GM18520 (cell line): Measurements from ENCODE around the gene MPND.

Experiments
- ATAC-seq: cut with Tn5 transposase; IDR thresholded peaks from one replicate; pipeline ENCODE4 v1.9.1; 2021; ENCODE audit not compliant: unreplicated experiment

MPND gene

DNA sequence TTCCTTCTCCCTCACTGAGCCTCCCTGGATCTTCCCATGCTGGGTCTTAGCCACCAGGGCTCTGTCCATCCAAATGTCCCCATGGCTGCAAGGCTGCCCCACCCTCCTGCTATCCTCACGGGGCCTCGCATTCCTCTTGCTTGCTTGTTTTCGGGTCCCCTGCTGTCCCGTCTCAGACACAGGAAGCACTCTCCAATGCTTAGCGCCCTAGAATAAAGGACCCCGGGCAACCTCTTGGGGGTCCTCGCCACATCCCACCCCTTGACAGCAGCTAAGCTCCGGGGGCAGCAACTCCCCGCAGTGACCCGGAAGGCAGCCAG lies 33.3 kb downstream of the MPND start:
- ATAC-seq: no peak

DNA sequence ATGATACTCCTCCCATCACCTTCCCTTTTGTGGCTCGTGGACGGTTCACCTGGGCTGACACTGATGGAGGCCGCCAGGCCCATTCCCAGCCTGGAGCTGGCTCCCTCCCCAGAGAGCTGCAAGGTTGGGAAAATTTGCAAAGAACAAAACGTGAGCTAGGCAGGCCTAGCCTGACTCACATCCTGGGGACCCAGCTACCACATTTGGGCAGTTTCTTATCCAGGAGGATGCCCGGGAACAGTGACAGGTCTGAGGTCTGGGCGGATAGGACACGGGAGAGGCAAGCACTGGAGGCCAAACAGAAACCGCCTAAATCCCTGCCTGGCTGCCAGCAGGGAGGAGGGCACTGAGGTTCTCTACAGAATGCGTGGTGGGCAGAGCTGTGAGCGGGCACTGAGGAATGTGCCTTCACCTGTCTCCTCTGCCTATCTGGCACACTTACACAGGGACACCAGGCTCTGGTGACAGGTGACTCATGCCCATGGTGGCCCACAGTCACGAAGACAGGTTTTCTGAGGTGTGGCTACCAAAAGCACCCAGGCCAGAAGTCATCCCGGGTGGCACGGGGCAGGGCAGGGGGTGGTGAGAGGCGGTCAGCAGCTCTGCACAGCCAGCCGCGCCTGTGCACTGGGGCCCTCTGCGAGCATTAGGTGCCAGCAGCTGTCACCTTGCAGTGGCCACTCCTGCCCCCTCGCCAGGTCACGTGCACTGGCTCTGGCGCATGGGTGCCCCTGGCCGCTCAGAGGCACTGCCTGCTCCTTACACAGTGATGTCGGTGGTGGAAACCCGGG lies 33.8 kb downstream of the MPND start:
- ATAC-seq: no peak

DNA sequence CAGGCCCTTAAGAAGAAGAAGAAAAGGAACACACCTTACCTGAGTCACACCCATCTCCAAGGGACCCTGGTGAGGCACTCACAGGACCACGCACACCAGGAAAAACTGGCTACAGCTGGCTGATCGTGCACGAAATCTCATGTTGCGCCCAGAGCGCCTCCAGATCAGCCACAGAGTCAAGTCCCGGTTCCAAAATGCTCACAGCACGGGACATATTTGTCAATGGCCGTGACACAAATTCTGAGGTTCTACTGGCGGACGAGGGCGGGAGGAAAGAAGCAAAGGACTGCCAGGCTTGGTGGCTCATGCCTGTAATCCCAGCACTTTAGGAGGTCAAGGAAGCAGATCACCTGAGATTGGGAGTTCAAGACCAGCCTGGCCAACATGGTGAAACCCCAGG lies 35.5 kb downstream of the MPND start:
- no peak for ATAC-seq

DNA sequence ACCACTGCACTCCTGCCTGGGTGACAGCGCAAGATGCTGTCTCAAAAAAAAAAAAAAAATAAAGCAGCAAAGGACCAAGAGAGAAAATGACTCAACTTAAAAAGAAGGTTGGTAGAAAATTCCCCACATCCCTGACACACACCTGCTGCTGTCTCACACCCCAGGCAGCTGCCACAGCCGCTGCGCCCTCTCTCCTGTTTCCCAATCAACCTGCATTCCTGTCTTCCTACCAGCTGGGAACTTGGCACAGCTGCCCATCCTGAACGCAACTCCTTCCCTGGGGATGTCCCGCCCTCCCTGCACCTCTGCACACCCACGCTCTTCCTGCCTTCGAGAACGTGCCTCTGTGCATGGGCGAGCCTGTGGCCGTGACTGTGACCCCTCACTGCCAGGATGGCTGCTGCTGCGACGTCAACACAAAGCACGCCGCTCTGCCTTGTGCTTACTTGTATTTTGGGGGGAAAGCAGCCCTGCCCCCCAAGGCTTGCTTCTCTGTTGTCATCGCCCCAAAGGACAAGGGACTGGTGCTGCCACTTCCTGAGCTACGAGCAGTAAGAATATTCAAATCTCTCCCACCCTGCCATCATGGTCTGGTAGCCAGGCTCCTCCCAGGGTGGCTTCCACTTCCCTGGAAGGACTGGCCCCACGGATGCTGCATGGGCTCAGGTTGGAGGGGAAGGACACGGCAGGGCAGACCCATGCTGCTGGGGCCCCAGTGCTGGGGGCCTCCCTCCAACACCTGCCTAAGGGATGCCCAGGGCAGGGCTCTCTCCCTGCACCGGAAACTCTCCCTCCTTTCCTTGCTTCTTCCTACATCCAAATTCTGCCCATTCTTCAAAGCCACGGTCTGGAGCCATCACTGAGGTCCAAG lies 36.3 kb downstream of the MPND start:
- no peak for ATAC-seq

DNA sequence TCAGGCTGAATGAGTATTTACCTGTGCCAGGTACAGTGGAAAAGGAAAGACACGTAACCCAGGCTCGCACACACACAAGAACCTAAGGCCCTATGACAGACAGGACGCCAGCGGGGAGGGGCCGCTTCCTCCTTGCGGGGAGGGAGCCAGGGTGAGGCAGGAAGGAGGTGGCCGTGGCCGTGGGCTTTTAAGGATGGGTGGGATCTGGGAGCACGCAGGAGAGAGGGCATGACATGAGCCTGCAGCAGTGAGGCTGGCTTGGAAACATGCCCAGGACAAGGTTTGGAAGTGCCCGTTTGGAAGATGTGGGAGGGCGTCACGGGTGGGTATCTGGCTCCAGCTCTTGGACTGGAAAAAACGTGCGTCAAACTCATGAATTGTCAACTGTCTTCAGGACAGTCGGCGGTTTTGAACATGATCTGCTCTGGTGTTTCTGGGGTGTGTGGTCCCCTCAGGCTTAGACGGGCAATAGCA lies 36.9 kb downstream of the MPND start:
- ATAC-seq: no peak

DNA sequence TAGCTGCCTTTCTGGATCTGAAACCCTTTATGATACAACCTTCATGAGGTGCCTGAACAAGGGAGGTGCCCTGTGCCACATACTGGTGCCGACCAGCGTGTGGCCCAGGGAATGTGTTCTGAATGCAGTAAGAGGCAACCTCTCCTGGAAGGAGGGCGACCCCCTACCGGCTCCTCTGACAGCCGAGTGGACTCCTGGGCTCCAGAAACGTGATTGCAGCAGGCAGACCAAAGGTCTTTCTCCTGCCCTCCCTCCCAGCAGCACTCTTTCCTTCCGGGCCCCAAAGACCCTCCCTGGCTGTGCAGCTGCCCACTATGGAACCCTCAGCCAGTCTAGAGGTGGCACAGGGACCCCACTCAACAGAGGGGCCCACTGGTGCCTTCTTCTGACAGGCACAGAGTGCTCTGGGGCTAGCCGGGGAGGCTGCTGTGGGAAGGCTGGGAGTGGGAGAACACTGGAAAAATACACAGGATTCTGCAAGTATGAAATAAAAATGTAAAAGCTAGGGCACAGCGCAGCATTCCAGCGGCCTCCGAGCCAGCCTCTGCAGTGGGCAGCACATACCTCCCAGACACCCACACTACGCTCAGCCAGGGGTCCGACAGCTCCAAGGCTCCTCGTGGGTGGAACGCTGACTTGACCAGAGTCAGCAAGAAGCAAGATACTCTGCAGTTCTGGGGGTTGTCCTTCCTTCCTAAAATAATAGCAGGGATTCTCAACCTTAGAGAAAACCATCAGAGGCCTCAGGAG lies 42.1 kb downstream of the MPND start:
- no peak for ATAC-seq

DNA sequence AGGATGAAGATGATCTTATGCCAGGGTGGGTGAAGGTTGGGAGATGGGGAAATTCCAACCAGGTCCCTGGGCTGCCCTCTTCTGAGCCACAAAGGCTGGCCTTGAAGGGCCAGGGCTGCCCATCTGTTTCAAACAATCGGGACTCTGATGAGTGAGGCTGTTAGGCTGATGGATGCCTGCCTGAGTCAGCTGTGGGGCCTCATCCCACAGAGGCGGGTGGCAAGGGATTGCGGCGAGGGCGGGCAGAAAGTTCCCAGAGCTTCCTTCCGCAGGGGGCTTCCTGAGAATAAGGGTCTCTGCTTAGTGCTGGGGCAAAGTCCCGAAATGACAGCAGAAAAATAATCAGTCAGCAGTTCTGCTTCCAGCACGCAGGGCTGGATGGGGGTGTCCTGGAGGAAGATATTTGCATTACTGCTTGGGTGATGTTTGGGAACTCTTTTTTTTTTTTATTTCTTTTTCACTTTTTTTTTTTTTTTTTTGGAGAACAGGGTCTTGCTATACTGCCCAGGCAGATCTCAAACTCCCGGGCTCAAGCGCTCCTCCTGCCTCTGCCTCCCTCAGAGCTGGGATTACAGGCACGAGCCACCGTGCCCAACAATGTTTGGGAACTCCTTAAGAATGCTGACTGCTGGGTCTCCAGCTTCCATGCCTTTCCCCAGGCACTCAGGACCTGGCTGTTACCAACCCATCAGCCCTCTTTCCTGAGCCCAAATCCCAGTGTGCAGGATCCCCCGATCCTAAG lies 42.9 kb downstream of the MPND start:
- ATAC-seq: no peak

DNA sequence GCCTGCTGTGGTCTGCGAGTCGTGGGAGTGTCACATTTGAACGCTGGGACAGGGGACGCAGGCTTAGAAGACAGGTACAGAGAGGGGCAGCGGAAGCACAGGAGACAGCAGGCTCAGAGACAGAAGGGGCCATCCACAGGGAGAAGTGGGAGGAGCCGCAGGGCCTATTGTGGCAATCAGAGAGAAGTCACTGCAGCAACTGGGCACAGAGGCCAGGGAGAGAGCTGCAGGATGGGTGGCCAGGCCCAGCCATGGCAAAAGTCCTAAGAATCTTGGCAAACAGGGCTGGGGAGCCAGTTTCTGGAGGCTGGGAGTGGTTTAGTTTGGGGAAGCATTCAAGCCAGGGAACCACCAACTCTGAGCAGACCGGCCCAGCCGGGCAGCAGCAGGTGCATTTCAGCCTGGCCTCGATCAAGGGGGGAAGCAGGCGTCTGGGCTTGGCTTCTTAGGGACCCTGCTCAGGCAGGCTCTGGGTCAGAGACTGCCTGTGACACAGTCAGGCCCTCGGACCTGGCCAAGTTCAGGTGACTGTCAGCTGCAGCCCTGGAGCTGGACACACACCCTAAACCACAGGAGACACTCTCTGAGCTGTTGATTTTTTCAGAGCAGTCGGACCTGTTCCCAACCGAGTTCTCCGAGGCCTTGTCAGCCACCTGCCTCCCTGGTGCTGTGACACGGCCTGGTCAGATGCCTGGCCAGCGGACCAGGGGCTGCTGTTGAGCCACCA lies 45.1 kb downstream of the MPND start:
- no peak for ATAC-seq

DNA sequence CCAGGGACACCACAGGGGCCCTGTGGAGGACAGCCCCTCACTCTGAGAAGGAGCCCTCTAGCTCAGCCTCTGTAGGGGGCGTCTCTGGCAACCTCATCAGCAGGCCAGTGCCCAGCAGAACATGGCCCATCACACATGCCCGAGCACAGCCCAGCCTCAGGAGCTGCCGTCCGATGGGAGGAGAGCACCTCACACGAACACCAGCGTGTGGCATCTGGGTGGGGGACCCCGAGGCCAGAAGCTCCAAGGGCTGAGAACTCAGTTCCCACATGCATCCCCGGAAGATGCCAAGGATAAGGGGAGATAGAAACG lies 45.7 kb downstream of the MPND start:
- no peak for ATAC-seq

DNA sequence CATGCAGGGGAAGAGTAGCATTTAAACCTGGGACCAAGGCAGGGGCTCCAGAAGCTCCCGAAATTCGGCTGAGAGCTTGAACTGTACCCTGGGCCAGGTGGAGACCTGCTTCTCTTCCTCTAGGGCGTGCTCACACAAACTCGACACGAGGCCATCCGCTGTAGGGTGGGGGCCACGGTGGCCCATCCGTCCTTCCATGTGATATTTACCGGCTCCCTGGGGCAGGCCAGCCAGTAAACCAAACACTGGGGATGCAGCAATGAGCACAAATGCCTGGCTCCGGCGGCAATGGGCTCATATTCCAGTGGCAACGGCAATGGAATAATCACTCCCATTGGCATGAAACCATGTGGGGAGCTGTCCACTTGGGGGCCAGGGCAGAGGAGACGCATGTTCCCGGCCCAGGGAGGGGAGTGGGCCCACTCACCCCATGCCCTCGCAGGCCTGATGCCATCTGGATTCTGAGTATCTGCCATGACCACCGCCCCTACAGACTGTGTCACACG lies 46.2 kb downstream of the MPND start:
- ATAC-seq: no peak

DNA sequence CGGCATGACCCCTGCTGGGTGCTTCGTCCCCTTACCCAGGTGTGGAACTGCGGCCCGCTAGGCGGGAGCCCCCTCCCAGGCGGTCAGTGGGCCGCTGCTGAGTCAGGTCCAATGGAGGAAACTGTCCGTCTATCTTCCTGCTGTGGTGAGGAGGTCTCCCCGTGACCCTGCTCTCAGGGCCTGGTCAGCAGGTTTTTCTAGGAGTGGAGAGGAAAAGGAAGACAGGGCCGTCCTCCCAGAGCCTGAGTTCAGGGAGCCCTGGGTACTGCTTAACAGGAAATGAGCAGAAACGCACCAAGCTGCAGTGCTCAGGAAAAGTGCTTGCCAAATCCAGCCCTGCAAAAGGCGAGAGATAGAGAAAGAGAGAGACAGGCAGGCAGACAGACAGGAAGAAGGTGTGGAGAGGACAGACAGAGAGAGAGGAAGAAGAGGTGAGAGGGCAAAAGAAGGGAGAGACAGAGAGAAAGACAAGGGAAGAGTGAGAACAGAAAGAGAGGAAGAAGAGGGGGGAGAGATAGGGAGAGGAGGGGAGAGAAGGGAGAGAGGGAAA lies 46.7 kb downstream of the MPND start:
- no peak for ATAC-seq

DNA sequence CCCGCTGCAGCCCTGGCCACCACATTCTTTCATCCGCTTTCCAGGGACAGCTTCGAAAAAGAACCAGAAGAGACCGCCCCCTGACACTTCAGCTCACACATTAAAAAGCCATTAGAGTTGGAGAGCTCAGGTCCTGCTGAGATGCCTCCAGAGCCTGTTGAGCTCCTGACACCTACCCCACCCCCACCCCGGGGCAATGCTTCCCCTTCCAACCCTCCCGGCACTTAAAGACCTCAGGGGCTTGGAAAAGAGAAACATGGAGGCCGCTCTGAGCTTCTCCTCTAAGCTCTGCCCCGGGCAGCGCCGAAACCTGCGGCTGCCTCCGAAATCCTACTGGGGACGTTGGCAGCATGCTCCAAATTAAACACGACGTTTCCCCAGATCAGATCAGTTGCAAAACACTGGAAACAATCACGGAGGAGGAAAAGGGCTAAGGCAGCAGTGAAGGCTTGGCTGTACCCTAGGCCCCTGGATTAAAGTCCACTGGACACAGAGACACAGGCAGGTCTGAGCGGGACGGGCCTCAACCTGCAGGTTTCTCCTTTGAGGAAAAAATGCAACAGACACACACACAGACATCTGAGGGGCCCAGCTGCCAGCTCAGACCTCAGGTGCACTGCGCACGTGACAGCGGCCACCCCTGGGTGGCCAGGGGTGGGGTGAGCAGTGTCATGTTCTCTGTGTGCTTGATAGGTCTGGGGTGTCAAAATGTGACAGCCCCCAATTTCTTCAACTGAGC lies 47.4 kb downstream of the MPND start:
- no peak for ATAC-seq

DNA sequence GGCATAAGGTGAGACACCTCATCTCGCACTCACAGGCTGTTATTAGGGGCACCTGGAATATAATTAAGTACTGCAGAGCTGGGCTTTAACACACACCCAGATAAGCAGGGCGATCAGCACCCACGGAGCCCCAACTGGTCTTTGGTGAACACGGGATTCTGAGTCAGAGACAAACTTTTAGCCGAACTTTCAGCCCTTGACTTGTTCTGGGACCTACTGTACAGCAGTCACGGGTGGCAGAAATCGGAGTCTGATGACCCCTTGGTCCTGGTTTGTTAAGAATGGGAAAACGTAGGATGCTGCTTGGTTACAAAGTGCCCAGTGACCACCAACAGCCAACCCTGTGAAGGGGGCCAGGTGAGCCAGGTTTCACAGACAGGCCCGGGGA lies 47.9 kb downstream of the MPND start:
- ATAC-seq: no peak

DNA sequence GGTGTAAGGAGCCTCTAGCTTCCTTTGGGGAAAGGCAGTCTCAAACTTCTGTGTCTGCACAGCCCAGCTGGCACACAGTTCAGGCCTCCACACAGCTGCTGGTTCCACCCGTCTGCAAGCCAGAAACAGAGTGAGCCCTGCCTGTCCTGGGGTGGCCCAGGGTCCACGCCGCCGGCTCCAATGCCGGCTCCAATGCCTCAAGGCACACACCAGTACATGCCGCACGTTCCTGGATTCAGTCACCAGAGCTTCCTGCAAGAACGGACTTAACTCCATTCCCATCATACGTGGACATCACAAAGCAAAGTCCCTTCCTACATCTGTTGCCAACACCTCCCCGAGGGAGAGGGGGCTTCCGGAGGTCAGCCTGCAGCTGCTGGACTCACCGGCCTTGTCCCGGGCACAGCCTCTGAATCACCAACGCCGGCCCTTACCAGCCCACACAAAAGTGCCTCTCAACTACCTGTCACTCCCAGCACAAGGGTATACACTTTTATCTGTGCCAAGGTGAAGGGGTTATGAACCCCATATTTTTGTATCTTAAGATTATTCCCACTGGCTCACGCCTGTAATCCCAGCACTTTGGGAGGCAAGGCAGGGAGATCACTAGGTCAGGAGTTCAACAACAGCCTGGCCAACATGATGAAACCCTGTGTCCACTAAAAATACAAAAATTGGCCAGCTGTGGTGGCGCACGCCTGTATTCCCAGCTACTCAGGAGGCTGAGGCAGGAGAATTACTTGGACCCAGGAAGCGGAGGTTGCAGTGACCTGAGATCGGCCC lies 48.5 kb downstream of the MPND start:
- ATAC-seq: no peak

DNA sequence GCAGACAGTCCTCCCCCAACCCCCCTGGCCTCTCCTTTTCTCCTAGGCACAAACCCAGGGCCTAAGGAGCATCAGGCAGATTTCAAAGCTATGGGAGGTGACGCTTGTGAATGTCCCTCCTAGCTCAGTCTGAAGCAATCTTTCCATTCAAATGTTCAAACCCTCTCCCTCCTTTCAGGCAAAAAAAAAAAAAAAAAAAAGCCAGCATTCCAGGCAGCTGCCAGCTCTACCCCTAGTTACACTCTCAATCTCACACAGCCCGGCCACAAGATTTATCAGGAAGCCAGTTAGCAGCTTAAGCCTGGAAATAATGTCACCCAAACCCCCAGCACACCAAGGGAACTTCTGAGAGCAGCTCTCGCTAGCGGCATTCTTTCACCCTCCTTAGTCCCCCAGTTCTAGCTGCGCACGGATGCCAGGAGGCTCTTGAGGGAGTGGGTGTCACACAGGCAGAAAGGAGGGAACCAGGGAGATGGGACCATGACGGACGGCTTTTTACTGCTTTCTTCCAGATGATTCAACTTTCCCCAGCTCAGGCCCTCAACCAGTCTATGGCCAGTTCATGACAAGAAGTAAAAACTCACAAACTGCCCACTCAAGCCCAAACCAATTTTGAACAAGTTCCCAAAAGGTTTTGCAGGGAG lies 50.7 kb downstream of the MPND start:
- ATAC-seq: no peak

DNA sequence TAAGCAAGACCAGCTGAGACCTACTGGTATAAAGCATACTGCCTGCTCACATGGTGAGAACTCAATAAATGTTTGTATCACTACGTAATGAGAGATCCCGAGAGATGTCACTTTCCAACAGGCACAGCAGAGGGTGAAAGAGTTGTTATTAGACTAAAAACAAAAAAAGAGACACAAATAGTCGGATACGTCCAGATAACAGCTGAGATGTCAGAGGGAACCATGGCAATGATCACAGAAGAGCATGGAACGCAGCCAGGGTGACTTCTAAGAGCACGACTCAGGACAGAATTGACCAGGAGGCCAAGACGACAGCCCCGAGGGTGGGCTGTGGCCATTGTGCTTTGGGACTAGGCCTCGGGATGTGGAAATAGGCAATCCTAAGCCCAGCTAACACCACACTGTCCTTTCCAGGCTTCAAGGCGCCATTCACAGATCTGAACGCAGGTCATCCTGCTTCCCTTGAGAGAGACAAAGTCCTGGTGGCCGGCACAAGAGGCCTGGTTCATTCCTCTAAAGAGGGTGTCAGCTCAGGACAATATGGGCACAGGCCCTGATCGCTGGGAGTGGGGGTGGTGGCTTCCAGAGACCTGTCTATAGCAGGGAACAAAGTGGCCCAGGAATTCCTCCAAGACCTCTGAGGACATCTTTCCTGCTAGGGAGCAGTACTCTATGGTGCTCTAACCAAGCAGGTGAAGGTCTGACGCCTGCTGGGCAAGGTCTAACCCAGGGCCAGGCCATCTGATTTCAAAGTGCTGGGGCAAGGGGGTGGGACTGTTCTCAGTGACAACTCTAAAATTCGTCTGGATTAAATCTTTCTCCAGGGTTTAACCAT lies 53.8 kb downstream of the MPND start:
- ATAC-seq: no peak

DNA sequence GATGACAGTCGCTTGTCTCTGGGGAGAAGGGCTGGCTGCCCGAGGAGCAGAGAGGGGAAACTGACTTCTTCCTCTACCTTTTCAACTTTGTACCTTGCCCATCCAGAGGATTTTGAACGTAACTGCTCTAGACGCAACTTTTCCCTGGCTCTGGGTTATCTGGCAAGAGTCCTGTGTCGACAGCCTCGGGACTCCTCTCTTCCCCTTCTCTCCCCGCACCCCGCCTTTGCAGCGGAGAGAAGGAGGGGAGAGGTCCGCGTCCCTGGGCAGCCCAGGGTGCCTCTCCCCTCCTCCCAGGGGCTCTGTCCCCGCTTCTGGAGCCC lies 56.4 kb downstream of the MPND start:
- no peak for ATAC-seq
